ENCODE results near the gene CADM1.

DNA sequence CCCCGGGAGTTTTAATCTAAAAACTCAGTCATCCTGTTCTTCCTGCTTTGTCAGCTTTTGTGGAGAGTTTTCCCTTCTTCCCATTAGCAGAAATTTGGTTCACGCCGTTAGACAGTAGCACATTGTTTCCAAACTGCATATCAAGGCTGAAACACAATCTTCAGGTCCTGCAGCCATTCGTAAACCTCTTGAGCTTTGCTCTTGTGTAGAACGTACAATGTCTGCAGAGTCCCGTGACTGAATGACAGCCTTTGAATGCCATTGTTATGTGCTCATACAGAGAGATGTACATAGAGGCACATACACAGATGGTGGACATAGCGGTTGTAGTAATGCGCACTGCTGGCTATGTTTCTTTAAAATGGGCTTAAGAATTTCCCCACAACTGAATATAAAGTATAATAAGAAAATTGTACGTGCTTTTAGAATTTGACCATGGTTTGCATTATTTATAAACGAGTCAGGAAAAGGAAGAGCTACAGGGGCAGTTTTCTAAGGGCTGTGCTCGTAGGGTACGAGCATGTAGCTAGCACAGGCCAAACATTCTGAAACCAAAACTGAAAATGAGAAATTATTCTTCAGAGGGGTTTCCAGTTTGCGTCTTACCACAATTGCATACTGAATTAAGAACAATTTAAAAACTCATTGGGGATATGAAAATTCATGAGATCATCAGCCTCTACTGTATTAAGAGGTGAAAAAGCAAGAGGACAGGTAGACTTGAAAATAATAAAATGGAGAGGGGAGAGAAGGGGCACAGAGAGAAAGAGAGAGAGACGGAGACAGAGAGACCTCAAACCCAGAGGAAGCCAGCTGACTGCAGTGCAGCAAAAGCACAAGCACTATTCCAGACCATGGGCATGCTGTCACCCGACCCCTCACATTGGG, 310.1 kb downstream of the CADM1 start:
- TF ChIP-seq POLR2A (IDR thresholded peaks at IDR 0.05; ENCODE audit: low read length): no peak
- TF ChIP-seq GATA1 (IDR thresholded peaks at IDR 0.05; ENCODE audit: low read depth, low read length): no peak
